ENCODE results near the gene TRIM62.
"Not testable (repeated sequence)": the region's sequence is repeated elsewhere in the genome, so short reads cannot be mapped to it uniquely, and the experiment has no call there.

TRIM62 gene

GRCh38 chr1:33118274-33118673 is 63.6 kb downstream of the TRIM62 start:
- DNase-seq (ENCODE audit: extremely low read depth, insufficient read length) = no peak
- H3K36me3 ChIP-seq (ENCODE audit: control insufficient read depth, insufficient read depth, low read length) = no peaks in the 10 kb centered on the region
- no peak overlapping the region for H3K4me3 ChIP-seq (replicated peaks; ENCODE audit: low read depth, low read length)
- TF ChIP-seq, protein P1, sequence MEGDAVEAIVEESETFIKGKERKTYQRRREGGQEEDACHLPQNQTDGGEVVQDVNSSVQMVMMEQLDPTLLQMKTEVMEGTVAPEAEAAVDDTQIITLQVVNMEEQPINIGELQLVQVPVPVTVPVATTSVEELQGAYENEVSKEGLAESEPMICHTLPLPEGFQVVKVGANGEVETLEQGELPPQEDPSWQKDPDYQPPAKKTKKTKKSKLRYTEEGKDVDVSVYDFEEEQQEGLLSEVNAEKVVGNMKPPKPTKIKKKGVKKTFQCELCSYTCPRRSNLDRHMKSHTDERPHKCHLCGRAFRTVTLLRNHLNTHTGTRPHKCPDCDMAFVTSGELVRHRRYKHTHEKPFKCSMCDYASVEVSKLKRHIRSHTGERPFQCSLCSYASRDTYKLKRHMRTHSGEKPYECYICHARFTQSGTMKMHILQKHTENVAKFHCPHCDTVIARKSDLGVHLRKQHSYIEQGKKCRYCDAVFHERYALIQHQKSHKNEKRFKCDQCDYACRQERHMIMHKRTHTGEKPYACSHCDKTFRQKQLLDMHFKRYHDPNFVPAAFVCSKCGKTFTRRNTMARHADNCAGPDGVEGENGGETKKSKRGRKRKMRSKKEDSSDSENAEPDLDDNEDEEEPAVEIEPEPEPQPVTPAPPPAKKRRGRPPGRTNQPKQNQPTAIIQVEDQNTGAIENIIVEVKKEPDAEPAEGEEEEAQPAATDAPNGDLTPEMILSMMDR (IDR thresholded peaks at IDR 0.05; ENCODE audit: insufficient read depth, low read length, poor library complexity, severe bottlenecking) = no peak
- H3K27me3 ChIP-seq (replicated peaks; ENCODE audit: control insufficient read depth, insufficient read depth, low read length) = no peaks in the 10 kb centered on the region

DNA sequence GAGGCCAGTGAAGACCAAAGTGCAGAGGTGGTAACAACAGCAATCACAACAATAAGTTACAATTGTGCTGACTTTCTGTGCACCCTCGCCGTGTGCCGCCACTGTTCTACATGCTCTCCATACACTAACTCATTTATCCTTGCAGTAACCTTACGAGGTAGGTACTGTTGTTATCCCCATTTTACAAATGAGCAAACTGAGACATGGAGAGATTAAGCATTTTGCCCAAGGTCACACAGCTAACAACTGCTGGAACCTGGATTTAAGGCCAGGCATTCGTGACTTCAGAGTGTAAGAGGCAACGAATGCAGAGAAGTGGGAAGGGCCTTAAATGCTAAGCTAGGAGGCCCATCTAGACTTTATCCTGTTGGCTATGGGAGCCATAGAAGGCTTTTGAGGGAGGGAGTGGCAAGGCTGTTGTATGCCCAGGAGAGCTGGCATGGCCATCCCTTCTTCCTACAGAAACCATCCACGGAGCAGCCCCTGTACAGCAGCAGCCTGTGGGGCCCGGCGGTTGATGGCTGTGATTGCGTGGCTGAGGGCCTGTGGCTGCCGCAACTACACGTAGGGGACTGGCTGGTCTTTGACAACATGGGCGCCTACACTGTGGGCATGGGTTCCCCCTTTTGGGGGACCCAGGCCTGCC is 64.3 kb downstream of the TRIM62 start:
- H3K27me3 ChIP-seq (replicated peaks; ENCODE audit: control insufficient read depth, insufficient read depth, low read length) = no peaks in the 10 kb centered on the region
- TF ChIP-seq, protein P1 (IDR thresholded peaks at IDR 0.05; ENCODE audit: insufficient read depth, low read length, poor library complexity, severe bottlenecking) = no peak
- no peaks in the 10 kb centered on the region for H3K36me3 ChIP-seq (ENCODE audit: control insufficient read depth, insufficient read depth, low read length)
- H3K4me3 ChIP-seq (replicated peaks; ENCODE audit: low read depth, low read length) = no peak overlapping the region
- DNase-seq (ENCODE audit: extremely low read depth, insufficient read length) = no peak

- Histone ChIP-seq H3K36me3 (ENCODE audit: control insufficient read depth, insufficient read depth, low read length) (no peaks in the 10 kb centered on the region), H3K4me3 (replicated peaks; ENCODE audit: low read depth, low read length) (no peak overlapping the region), H3K27me3 (replicated peaks; ENCODE audit: control insufficient read depth, insufficient read depth, low read length) (no peaks in the 10 kb centered on the region)
- no peak for DNase-seq (ENCODE audit: extremely low read depth, insufficient read length)
- TF ChIP-seq, protein P1 (IDR thresholded peaks at IDR 0.05; ENCODE audit: insufficient read depth, low read length, poor library complexity, severe bottlenecking) = peak; percentile 42
These were observed 69.9 kb downstream of the TRIM62 start for GRCh38 chr1:33111965-33112364.

DNA sequence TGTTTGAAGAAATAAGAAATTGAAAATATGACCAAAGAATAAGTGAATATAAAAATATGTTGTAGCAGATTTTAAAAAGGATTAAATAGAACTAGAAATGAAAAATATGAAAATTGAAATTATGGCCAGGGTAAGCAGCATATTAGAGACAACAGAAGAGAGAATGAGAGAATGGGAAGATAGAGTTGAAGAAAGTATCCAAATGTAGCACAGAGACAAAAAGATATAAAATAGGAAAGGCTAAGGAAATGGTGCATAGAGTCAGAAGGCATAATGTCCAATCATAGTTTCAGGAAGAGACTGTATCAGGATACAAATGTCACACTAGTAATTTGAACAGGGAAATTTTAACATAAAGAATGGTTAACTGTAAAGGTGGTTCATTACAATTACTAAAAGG is 71.4 kb downstream of the TRIM62 start:
- no peak overlapping the region for H3K4me3 ChIP-seq (replicated peaks; ENCODE audit: low read depth, low read length)
- TF ChIP-seq, protein P1 (IDR thresholded peaks at IDR 0.05; ENCODE audit: insufficient read depth, low read length, poor library complexity, severe bottlenecking) = no peak
- DNase-seq (ENCODE audit: extremely low read depth, insufficient read length) = no peak
- no peaks in the 10 kb centered on the region for H3K27me3 ChIP-seq (replicated peaks; ENCODE audit: control insufficient read depth, insufficient read depth, low read length)
- H3K36me3 ChIP-seq (ENCODE audit: control insufficient read depth, insufficient read depth, low read length) = no peaks in the 10 kb centered on the region

DNA sequence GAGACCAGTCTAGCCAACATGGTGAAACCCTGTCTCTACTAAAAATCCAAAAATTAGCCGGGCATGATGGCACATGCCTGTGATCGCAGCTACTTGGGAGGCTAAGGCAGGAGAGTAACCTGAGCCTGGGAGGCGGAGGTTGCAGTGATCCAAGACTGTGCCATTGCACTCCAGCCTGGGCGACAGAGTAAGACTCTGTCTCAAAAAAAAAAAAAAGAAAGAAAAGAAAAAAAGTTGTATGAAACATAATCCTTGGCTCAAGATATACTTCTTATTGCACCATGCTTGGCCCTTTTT is 81.8 kb downstream of the TRIM62 start:
- not testable (repeated sequence) for H3K36me3 ChIP-seq (ENCODE audit: control insufficient read depth, insufficient read depth, low read length); H3K27me3 ChIP-seq (replicated peaks; ENCODE audit: control insufficient read depth, insufficient read depth, low read length); H3K4me3 ChIP-seq (replicated peaks; ENCODE audit: low read depth, low read length); DNase-seq (ENCODE audit: extremely low read depth, insufficient read length)

DNA sequence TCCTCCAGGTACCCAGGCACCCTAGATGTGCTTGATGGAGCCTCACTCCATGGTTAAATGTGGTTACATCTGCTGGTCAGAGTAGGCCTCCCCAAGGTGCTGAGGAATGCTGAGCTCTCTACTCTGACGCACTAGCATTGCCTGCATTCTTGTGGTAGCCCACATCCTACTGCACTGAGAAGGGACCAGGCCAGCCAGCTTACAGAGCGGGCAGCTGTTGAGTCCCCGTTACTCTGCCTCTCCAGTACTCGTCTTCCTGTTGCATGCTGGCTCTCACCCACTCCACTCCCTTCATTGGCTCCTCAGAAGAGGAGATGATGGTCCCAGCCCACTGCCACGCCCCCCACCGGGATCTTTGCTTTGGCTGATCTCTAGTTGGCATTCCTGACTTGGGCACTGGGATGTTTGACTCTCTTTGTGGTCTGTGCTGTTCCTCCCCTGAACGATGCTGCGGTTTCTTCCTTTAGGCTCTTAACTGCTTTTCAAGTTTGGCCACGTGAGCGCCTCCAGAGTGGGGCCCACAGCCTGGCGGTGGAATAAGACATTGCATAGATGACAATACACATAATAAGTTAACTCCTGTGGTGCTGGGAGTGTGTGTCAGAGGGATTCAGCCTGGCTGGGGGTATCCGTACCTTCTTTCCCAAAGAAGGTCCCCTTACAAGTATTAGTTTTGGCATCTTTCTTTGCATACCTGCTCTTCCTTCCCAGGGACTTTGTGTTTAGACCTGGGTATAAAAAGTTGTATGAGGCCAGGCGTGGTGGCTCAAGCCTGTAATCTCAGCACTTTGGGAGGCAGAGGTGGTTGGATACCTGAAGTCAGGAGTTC is 82.3 kb downstream of the TRIM62 start:
- peak; percentile 40 for DNase-seq (ENCODE audit: extremely low read depth, insufficient read length)
- TF ChIP-seq, protein P1 (IDR thresholded peaks at IDR 0.05; ENCODE audit: insufficient read depth, low read length, poor library complexity, severe bottlenecking) = peak; percentile 18
- Histone ChIP-seq H3K27me3 (replicated peaks; ENCODE audit: control insufficient read depth, insufficient read depth, low read length) (no peaks in the 10 kb centered on the region), H3K4me3 (replicated peaks; ENCODE audit: low read depth, low read length) (no peak overlapping the region), H3K36me3 (ENCODE audit: control insufficient read depth, insufficient read depth, low read length) (no peaks in the 10 kb centered on the region)
